Stimulated activated CD4-positive, alpha-beta T cell treated with anti-CD3 and anti-CD28 coated beads, Interleukin-12 subunit alpha, Interleukin-12 subunit beta, amount 100 ng/mL, for 4 hours (primary cell): ENCODE measurements around the gene NAPG.
"Not testable (repeated sequence)": the region's sequence is repeated elsewhere in the genome, so short reads cannot be mapped to it uniquely, and the experiment has no call there.

Source experiments
- DNase-seq: peaks from one replicate; pipeline ENCODE4 v3.0.0-alpha.2; 2020

NAPG gene

GRCh38 chr18:10525697-10526560, at the start of gene NAPG:
Gene NAPG (plus strand): TSS chr18:10526027. CDS start chr18:10526103, 76 bp downstream.
- DNase-seq = peak; percentile 88

- no peak for DNase-seq
These were observed 49.5 kb upstream of the NAPG start for GRCh38 chr18:10476338-10476791.

- no peak for DNase-seq
These were observed 48.5 kb upstream of the NAPG start for GRCh38 chr18:10477121-10477862.

- DNase-seq = no peak
These were observed 48.0 kb upstream of the NAPG start for GRCh38 chr18:10477863-10478260.

GRCh38 chr18:10481831-10482230, 44.0 kb upstream of the NAPG start:
- no peak for DNase-seq

GRCh38 chr18:10482363-10482984, 43.4 kb upstream of the NAPG start:
- no peak for DNase-seq

- DNase-seq = no peak
These were observed 42.6 kb upstream of the NAPG start for GRCh38 chr18:10482985-10483949.

- DNase-seq = no peak
These were observed 40.4 kb upstream of the NAPG start for GRCh38 chr18:10485475-10485874.

GRCh38 chr18:10486362-10486761, 39.5 kb upstream of the NAPG start:
- DNase-seq = no peak

GRCh38 chr18:10487154-10487553, 38.7 kb upstream of the NAPG start:
- DNase-seq = no peak

GRCh38 chr18:10488017-10488416, 37.8 kb upstream of the NAPG start:
- DNase-seq = no peak

- peak; percentile 42 for DNase-seq
These were observed 35.2 kb upstream of the NAPG start for GRCh38 chr18:10490401-10491165.

GRCh38 chr18:10495936-10496335, 29.9 kb upstream of the NAPG start:
- DNase-seq = no peak

- DNase-seq = no peak
These were observed 28.5 kb upstream of the NAPG start for GRCh38 chr18:10497206-10497749.

- DNase-seq = no peak
These were observed 26.6 kb upstream of the NAPG start for GRCh38 chr18:10499230-10499629.

GRCh38 chr18:10500038-10500437, 25.8 kb upstream of the NAPG start:
- DNase-seq = no peak

GRCh38 chr18:10504723-10505122, 21.1 kb upstream of the NAPG start:
- DNase-seq = no peak

- not testable (repeated sequence) for DNase-seq
These were observed 19.9 kb upstream of the NAPG start for GRCh38 chr18:10505892-10506291.

GRCh38 chr18:10508591-10508990, 17.2 kb upstream of the NAPG start:
- DNase-seq = no peak

GRCh38 chr18:10511236-10511635, 14.6 kb upstream of the NAPG start:
- no peak for DNase-seq

- no peak for DNase-seq
These were observed 11.7 kb upstream of the NAPG start for GRCh38 chr18:10514082-10514481.
